Caco-2 (cell line): ENCODE results near the gene ACR. TPM values are rescaled to one million over a fixed set of nuclear protein-coding genes. Genes with fewer than 3 reads are reported as not detected.
"Not testable (repeated sequence)": the region's sequence is repeated elsewhere in the genome, so short reads cannot be mapped to it uniquely, and the experiment has no call there.

Experiments
- BruUV-seq: library from RNA; stranded (reverse); fragments of 400-500 nt; replicated peaks from 2 replicates; lab custom pipeline; 2021; lab: Mats Ljungman, UMichigan
- CTCF ChIA-PET: fragments of 300-600 bp; sonication (Branson Sonifier 250); formaldehyde crosslinking; loops from one replicate; lab custom pipeline; 2022; ENCODE audit warnings: antibody characterized with exemption; lab: Charles Lee
- POLR2A ChIA-PET: fragments of 300-600 bp; sonication (Branson Sonifier 250); formaldehyde crosslinking; loops from one replicate; lab custom pipeline; 2022; ENCODE audit warnings: antibody characterized with exemption; lab: Charles Lee
- DNase-seq, 2 experiments: peaks; one replicate each; pipeline versions ENCODE4 v3.0.0 to v3.0.0-alpha.2; 2020 to 2022
- H3K27me3 ChIP-seq: replicated peaks from 2 replicates; pipeline ENCODE4 v1.6.0; 2011; ENCODE audit warnings: low read length; ENCODE audit not compliant: control insufficient read depth, insufficient read depth
- H3K36me3 ChIP-seq: 2 replicates; pipeline ENCODE4 v1.5.1; 2011; ENCODE audit warnings: low read length; ENCODE audit not compliant: control insufficient read depth, insufficient read depth
- H3K4me1 ChIP-seq: fragments of 250-450 bp; sonication (Bioruptor Pico); 2 replicates; pipeline ENCODE4 v1.5.1; 2020; ENCODE audit warnings: mild to moderate bottlenecking
- H3K4me3 ChIP-seq: 2 replicates; pipeline ENCODE4 v1.5.1; 2011; ENCODE audit warnings: low read depth, mild to moderate bottlenecking, control low read depth, low read length
- H3K9me3 ChIP-seq: fragments of 250-450 bp; sonication (Bioruptor Pico); 2 replicates; pipeline ENCODE4 v1.5.1; 2020; ENCODE audit warnings: mild to moderate bottlenecking, moderate library complexity
- H3K27ac Mint-ChIP-seq: one replicate; pipeline ENCODE4 v1.8.0; 2022; ENCODE audit warnings: mixed read lengths; ENCODE audit not compliant: unreplicated experiment
- H3K27me3 Mint-ChIP-seq: one replicate; pipeline ENCODE4 v1.8.0; 2022; ENCODE audit warnings: mixed read lengths; ENCODE audit not compliant: insufficient read depth, unreplicated experiment
- H3K36me3 Mint-ChIP-seq: one replicate; pipeline ENCODE4 v1.8.0; 2022; ENCODE audit warnings: mild to moderate bottlenecking, mixed read lengths; ENCODE audit not compliant: insufficient read depth, unreplicated experiment
- H3K4me1 Mint-ChIP-seq: one replicate; pipeline ENCODE4 v1.8.0; 2022; ENCODE audit warnings: low read depth, mixed read lengths; ENCODE audit not compliant: unreplicated experiment
- H3K4me3 Mint-ChIP-seq: one replicate; pipeline ENCODE4 v1.8.0; 2022; ENCODE audit warnings: mild to moderate bottlenecking, moderate library complexity, mixed read lengths; ENCODE audit not compliant: unreplicated experiment
- H3K9me3 Mint-ChIP-seq: one replicate; pipeline ENCODE4 v1.8.0; 2022; ENCODE audit warnings: mixed read lengths; ENCODE audit not compliant: unreplicated experiment
- CTCF ChIP-seq, 2 experiments: fragments of 200-600 bp in 1 of 2; IDR thresholded peaks; 1 replicate in 1 of 2; 2 replicates in 1 of 2; pipeline versions ENCODE4 v1.5.1 to v1.8.0; 2011 to 2022; ENCODE audit warnings: antibody characterized with exemption in 1 of 2, control low read depth in 1 of 2, inconsistent platforms in 1 of 2, low read depth in 1 of 2, low read length in 1 of 2, mild to moderate bottlenecking in 1 of 2, moderate library complexity in 1 of 2; ENCODE audit not compliant: insufficient read depth in 1 of 2, severe bottlenecking in 1 of 2, unreplicated experiment in 1 of 2
- intact Hi-C: fragments of 100-400 bp; cut with micrococcal nuclease; formaldehyde crosslinking; loops from one replicate; pipeline ENCODE4 v1.10.0; 2022; ENCODE audit not compliant: unreplicated experiment
- total RNA-seq: library from RNA; stranded (reverse); gene quantifications from 2 replicates; pipeline ENCODE4 v1.2.3, GENCODE V29; 2022

The ACR gene
- total RNA-seq, 1 experiment from 2014 or later, result not detected

DNA sequence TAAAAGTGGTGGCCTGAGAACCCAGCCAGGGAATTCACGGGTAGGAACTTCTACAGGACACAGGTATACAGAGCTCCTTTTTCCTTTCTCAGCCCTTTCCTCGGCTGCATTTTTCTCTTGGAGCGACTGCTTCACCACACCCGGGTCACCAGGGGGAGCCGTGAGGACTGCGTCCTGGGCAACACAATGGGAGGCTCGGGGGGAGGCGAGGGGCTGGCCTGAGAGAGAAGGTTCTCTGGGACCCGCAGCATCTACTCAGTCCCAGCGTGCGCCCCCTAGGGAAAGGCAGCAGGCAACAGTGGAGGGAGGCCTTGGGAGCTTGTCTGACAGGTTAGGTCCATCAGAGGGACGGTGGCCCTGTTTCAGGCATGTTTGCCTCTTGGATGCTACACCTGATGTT lies 37.1 kb downstream of the ACR start:
- peak; percentile 88 to 89 for DNase-seq
- H3K9me3 ChIP-seq, BruUV-seq, intact Hi-C loops, H3K27me3 ChIP-seq, H3K4me1 ChIP-seq, POLR2A ChIA-PET, H3K4me1 Mint-ChIP-seq, H3K9me3 Mint-ChIP-seq, H3K27me3 Mint-ChIP-seq, H3K36me3 Mint-ChIP-seq, H3K4me3 ChIP-seq, H3K4me3 Mint-ChIP-seq, H3K36me3 ChIP-seq: not testable (repeated sequence)
- TF ChIP-seq CTCF (IDR thresholded peaks at IDR 0.05; ENCODE audit: insufficient read depth in 1 of 2, low read depth in 1 of 2, low read length in 1 of 2, severe bottlenecking in 1 of 2, unreplicated experiment in 1 of 2), result peak in 1 of 2 experiments; percentile 81
- H3K27ac Mint-ChIP-seq, result peak overlapping the region; percentile 55
- CTCF ChIA-PET, result interaction anchor here (0.6 to 0.7 kb wide), 3 partner anchors 9 to 227 kb away, joined by 4 to 5 read pairs (median 5); partner anchors contain the start of gene RABL2B

DNA sequence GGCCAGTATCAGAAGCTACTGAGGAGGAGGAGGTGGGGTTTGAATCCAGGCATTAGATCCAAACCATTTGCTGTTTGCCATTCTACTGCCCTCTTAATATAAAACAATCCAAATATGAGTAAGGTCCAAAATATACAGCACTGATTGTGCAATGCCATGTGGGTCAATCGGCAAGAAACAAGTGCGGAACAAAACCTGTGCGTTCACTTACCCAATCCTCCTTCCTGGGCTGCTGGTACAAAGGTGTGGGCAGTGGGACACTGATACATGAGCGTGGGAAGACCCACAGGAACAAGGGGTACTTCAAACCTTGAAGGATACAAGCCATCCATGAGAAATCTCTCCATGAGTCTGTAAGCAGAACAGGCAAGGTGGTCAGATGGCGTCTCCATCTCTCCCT lies 39.6 kb downstream of the ACR start:
- H3K27me3 Mint-ChIP-seq, DNase-seq, BruUV-seq, H3K4me1 ChIP-seq, H3K4me1 Mint-ChIP-seq, H3K9me3 Mint-ChIP-seq, H3K4me3 Mint-ChIP-seq, H3K27ac Mint-ChIP-seq, H3K4me3 ChIP-seq, POLR2A ChIA-PET, intact Hi-C loops, H3K36me3 ChIP-seq, H3K27me3 ChIP-seq, H3K9me3 ChIP-seq, CTCF ChIA-PET: not testable (repeated sequence)
- peaks cover 16% of the 10 kb centered on the region for H3K36me3 Mint-ChIP-seq

GRCh38 chr22:50780244-50780643 lies 42.2 kb downstream of the ACR start:
- H3K27ac Mint-ChIP-seq, H3K4me3 ChIP-seq, H3K4me1 Mint-ChIP-seq, H3K4me3 Mint-ChIP-seq, CTCF ChIA-PET, H3K9me3 Mint-ChIP-seq, H3K27me3 ChIP-seq, H3K4me1 ChIP-seq, H3K9me3 ChIP-seq, DNase-seq, intact Hi-C loops, H3K27me3 Mint-ChIP-seq, H3K36me3 ChIP-seq, BruUV-seq: not testable (repeated sequence)
- POLR2A ChIA-PET, result interaction anchor here (0.6 kb wide), 1 partner anchor 65 kb away, joined by 3 read pairs; no protein-coding TSS in a partner anchor
- H3K36me3 Mint-ChIP-seq, result peaks cover 16% of the 10 kb centered on the region

- H3K4me3 Mint-ChIP-seq, result peak overlapping the region; percentile 84
- H3K27me3 Mint-ChIP-seq, H3K4me1 Mint-ChIP-seq, H3K9me3 Mint-ChIP-seq, DNase-seq, H3K36me3 ChIP-seq, H3K27me3 ChIP-seq, intact Hi-C loops, H3K27ac Mint-ChIP-seq, H3K4me1 ChIP-seq, H3K4me3 ChIP-seq, H3K9me3 ChIP-seq, POLR2A ChIA-PET, CTCF ChIA-PET: not testable (repeated sequence)
- BruUV-seq, result TSS peak; percentile 51
- H3K36me3 Mint-ChIP-seq, result peaks cover 10% of the 10 kb centered on the region
These were observed 44.2 kb downstream of the ACR start for GRCh38 chr22:50782253-50782652.

- CTCF ChIA-PET, result interaction anchor here (0.6 kb wide), 1 partner anchor 8 kb away, joined by 4 read pairs; no protein-coding TSS in a partner anchor
- peaks cover 10% of the 10 kb centered on the region for H3K36me3 Mint-ChIP-seq
- H3K4me1 ChIP-seq, H3K27me3 Mint-ChIP-seq, intact Hi-C loops, H3K36me3 ChIP-seq, BruUV-seq, POLR2A ChIA-PET, H3K9me3 ChIP-seq, H3K4me1 Mint-ChIP-seq, H3K9me3 Mint-ChIP-seq, H3K27me3 ChIP-seq: not testable (repeated sequence)
- H3K27ac Mint-ChIP-seq, result peak within 1 kb of the TSS; percentile 75
- H3K4me3 Mint-ChIP-seq, result peak within 1 kb of the TSS; percentile 84
- peak; percentile 88 to 96 for DNase-seq
- H3K4me3 ChIP-seq, result peak within 1 kb of the TSS; percentile 48
These were observed 45.3 kb downstream of the ACR start, which contains the start of gene RABL2B for GRCh38 chr22:50783033-50783879. Gene RABL2B, minus strand, starts transcription at chr22:50783636. Its CDS starts 1,342 bp downstream, at chr22:50782294.

DNA sequence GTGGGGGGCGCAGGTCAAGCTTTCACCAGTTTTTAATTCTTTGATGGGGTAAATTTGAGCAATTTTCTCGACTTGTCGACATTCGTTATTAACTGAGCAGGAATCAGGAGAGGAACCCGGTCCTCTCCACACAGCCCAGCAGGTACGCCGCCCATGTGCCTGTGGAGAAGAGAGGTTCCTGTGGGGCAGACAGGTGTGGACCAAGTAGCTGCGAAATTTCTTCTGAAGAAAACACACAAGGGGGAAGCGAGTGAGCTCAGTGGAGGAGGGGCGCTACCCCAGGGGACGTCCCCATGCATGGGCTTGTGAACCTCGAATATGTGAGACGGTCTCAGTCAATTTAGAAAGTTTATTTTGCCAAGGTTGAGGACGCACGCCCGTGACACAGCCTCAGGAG lies 45.9 kb downstream of the ACR start:
- H3K27me3 ChIP-seq, H3K9me3 Mint-ChIP-seq, H3K36me3 ChIP-seq, H3K4me1 ChIP-seq, H3K4me1 Mint-ChIP-seq, POLR2A ChIA-PET, intact Hi-C loops, H3K9me3 ChIP-seq, H3K27me3 Mint-ChIP-seq: not testable (repeated sequence)
- BruUV-seq, result TSS peak; percentile 78
- Mint-ChIP-seq H3K36me3 (peaks cover 10% of the 10 kb centered on the region), H3K27ac (peak overlapping the region; percentile 75), H3K4me3 (peak overlapping the region; percentile 84)
- CTCF ChIA-PET, result interaction anchor here (0.6 kb wide), 1 partner anchor 9 kb away, joined by 4 read pairs; no protein-coding TSS in a partner anchor
- peak in 1 of 2 experiments; percentile 4 for DNase-seq
- H3K4me3 ChIP-seq, result peak overlapping the region; percentile 41
